ENCODE results near the gene C17orf78.

DNA sequence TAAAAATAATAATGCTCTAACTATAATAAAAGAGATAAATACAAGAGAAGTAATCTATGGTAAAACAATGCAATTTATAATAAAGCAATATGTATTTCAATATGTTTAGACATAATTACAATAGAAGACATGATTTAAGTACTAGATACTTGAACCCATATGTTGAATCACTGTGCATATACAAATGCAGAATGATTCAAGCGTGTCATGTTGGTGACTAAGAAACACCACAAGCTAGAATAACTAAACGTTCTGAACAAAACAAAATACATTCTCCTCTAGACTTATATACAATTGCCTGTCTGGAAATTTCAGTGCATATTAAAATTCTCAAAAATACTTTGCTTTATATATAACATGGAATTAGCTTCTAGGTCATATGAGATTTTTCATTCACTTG lies 42.1 kb downstream of the C17orf78 start:
- TF ChIP-seq, protein P1, sequence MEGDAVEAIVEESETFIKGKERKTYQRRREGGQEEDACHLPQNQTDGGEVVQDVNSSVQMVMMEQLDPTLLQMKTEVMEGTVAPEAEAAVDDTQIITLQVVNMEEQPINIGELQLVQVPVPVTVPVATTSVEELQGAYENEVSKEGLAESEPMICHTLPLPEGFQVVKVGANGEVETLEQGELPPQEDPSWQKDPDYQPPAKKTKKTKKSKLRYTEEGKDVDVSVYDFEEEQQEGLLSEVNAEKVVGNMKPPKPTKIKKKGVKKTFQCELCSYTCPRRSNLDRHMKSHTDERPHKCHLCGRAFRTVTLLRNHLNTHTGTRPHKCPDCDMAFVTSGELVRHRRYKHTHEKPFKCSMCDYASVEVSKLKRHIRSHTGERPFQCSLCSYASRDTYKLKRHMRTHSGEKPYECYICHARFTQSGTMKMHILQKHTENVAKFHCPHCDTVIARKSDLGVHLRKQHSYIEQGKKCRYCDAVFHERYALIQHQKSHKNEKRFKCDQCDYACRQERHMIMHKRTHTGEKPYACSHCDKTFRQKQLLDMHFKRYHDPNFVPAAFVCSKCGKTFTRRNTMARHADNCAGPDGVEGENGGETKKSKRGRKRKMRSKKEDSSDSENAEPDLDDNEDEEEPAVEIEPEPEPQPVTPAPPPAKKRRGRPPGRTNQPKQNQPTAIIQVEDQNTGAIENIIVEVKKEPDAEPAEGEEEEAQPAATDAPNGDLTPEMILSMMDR (conservative IDR thresholded peaks at IDR 0.05; ENCODE audit: low read length): no peak
- no peak for TF ChIP-seq EZH2phosphoT487 (IDR thresholded peaks at IDR 0.05; ENCODE audit: borderline replicate concordance)
